HepG2 (cell line): ENCODE results near the gene SLC25A22. TPM values are rescaled to one million over a fixed set of nuclear protein-coding genes. Genes with fewer than 3 reads are reported as not detected.

Experiments used
- ARNT2 ChIP-seq: sonication (generic); formaldehyde crosslinking; IDR thresholded peaks from 2 replicates; pipeline ENCODE4 v1.8.0; 2022; ENCODE audit warnings: mild to moderate bottlenecking, low read depth, missing genetic modification reagents, moderate library complexity
- DNMT1 ChIP-seq: sonication (generic); formaldehyde crosslinking; IDR thresholded peaks from 2 replicates; pipeline ENCODE4 v1.5.1; 2020; ENCODE audit warnings: mild to moderate bottlenecking, missing genetic modification reagents
- FOXM1 ChIP-seq: sonication (generic); formaldehyde crosslinking; IDR thresholded peaks from 2 replicates; pipeline ENCODE4 v1.5.0; 2020; ENCODE audit warnings: missing genetic modification reagents
- FOXO1 ChIP-seq: sonication (generic); formaldehyde crosslinking; IDR thresholded peaks from 2 replicates; pipeline ENCODE4 v1.4.0; 2020; ENCODE audit warnings: missing genetic modification reagents
- MAZ ChIP-seq, 2 experiments: sonication (generic) in 1 of 2; formaldehyde crosslinking in 1 of 2; IDR thresholded peaks; 2 replicates each; pipeline versions ENCODE4 v1.5.0 to v1.6.1; 2012 to 2020; ENCODE audit warnings: low read depth in 2 of 2, mild to moderate bottlenecking in 2 of 2, borderline replicate concordance in 1 of 2, improper control_type of control experiment in 1 of 2, low read length in 1 of 2, missing genetic modification reagents in 1 of 2, moderate library complexity in 1 of 2
- NFRKB ChIP-seq: fragments of 450-650 bp; IDR thresholded peaks from 2 replicates; pipeline ENCODE4 v1.6.1; 2017
- NR2F1 ChIP-seq, 2 experiments: fragments of 450-650 bp in 1 of 2; formaldehyde crosslinking in 1 of 2; IDR thresholded peaks; 2 replicates each; pipeline versions ENCODE4 v1.5.0 to v1.6.1; 2016 to 2020; ENCODE audit warnings: mild to moderate bottlenecking in 1 of 2, missing compliant biosample characterization in 1 of 2, missing genetic modification reagents in 1 of 2, moderate library complexity in 1 of 2
- PHF8 ChIP-seq: sonication (generic); formaldehyde crosslinking; IDR thresholded peaks from 2 replicates; pipeline ENCODE4 v1.5.0; 2020; ENCODE audit warnings: missing genetic modification reagents
- SALL2 ChIP-seq: sonication (generic); formaldehyde crosslinking; IDR thresholded peaks from 2 replicates; pipeline ENCODE4 v1.8.1; 2023; ENCODE audit warnings: mild to moderate bottlenecking, missing genetic modification reagents, inconsistent platforms
- TFDP1 ChIP-seq: IDR thresholded peaks from 2 replicates; pipeline ENCODE4 v1.6.1; 2016; ENCODE audit warnings: missing compliant biosample characterization, missing genetic modification reagents, borderline replicate concordance
- TGIF2 ChIP-seq: IDR thresholded peaks from 2 replicates; pipeline ENCODE4 v1.6.1; 2016; ENCODE audit warnings: control low read depth, missing compliant biosample characterization
- TMF1 ChIP-seq: sonication (generic); formaldehyde crosslinking; IDR thresholded peaks from 2 replicates; pipeline ENCODE4 v1.8.1; 2022; ENCODE audit warnings: low read depth, missing genetic modification reagents
- ZNF232 ChIP-seq: sonication (generic); formaldehyde crosslinking; IDR thresholded peaks from 2 replicates; pipeline ENCODE4 v1.4.0; 2020; ENCODE audit warnings: missing genetic modification reagents, borderline replicate concordance
- ZNF281 ChIP-seq: sonication (generic); formaldehyde crosslinking; IDR thresholded peaks from 2 replicates; pipeline ENCODE4 v1.4.0; 2020; ENCODE audit warnings: missing genetic modification reagents, borderline replicate concordance
- ZNF557 ChIP-seq: sonication (generic); formaldehyde crosslinking; IDR thresholded peaks from 2 replicates; pipeline ENCODE4 v1.4.0; 2020; ENCODE audit warnings: missing genetic modification reagents
- ZNF563 ChIP-seq: sonication (generic); formaldehyde crosslinking; IDR thresholded peaks from 2 replicates; pipeline ENCODE4 v1.8.0; 2022; ENCODE audit warnings: mild to moderate bottlenecking, moderate library complexity, missing genetic modification reagents
- ZNF780A ChIP-seq: sonication (generic); formaldehyde crosslinking; IDR thresholded peaks from 2 replicates; pipeline ENCODE4 v1.8.0; 2022; ENCODE audit warnings: mild to moderate bottlenecking, missing genetic modification reagents, moderate library complexity
- polyA plus RNA-seq, 8 experiments: library from polyadenylated mRNA; depleted of rRNA in 3 of 8; stranded (reverse) in 7 of 8; unstranded in 1 of 8; fragments of >200 nt; fragmentation: Illumina TruSeq in 4 of 8; extraction: Trizol in 4 of 8; gene quantifications; 2 replicates each; pipeline versions ENCODE4 v1.2.1 to v1.2.3, GENCODE V29; 2011 to 2016; ENCODE audit warnings: low read depth in 4 of 8, missing spikeins in 1 of 8, mixed read lengths in 1 of 8; ENCODE audit not compliant: insufficient read depth in 1 of 8
- total RNA-seq, 5 experiments: library from RNA; depleted of rRNA; stranded (reverse); fragments of >200 nt; fragmentation: Illumina TruSeq; extraction: Trizol; gene quantifications; 2 replicates each; pipeline ENCODE4 v1.2.3, GENCODE V29; 2016; ENCODE audit warnings: low read depth in 1 of 5
- TF ChIP-seq, protein P1 (sequence below), 2 experiments: sonication (generic) in 1 of 2; formaldehyde crosslinking in 1 of 2; IDR thresholded peaks; 2 replicates each; pipeline versions ENCODE4 v1.4.0 to v1.6.1; 2016 to 2020; ENCODE audit warnings: borderline replicate concordance in 1 of 2, low read depth in 1 of 2, mild to moderate bottlenecking in 1 of 2, missing genetic modification reagents in 1 of 2
- TF ChIP-seq, protein P2 (sequence below): sonication (generic); formaldehyde crosslinking; IDR thresholded peaks from 2 replicates; pipeline ENCODE4 v1.4.0; 2020; ENCODE audit warnings: low read depth, mild to moderate bottlenecking, missing genetic modification reagents

Gene SLC25A22
- total and polyA plus RNA-seq, 2 of the 13 experiments (the other 11 are each of a cell fraction or from before 2014, with no cell fraction given), result 12.4 to 19.2 TPM

- peak; percentile 45; the same call in 1 of the 2 replicates for TF ChIP-seq ZNF232 (CRISPR knock-in tag)
- TF ChIP-seq MAZ (IDR thresholded peaks at IDR 0.05; ENCODE audit: borderline replicate concordance, low read depth, low read length), result 0 out of 2 replicates have a peak, but pooled peaks have one; percentile 49
- peak; percentile 79 for TF ChIP-seq MAZ (CRISPR knock-in tag; IDR thresholded peaks at IDR 0.05; ENCODE audit: low read depth)
- peak; percentile 82 for TF ChIP-seq PHF8 (CRISPR knock-in tag)
- TF ChIP-seq ZNF281 (CRISPR knock-in tag), result no peak
- TF ChIP-seq ZNF563 (CRISPR knock-in tag), result peak; percentile 82
- peak; percentile 91 for TF ChIP-seq ARNT2 (CRISPR knock-in tag)
- TF ChIP-seq DNMT1 (CRISPR knock-in tag), result 0 out of 2 replicates have a peak, but pooled peaks have one; percentile 40
- TF ChIP-seq ZNF557 (CRISPR knock-in tag), result no peak
- TF ChIP-seq ZNF780A (CRISPR knock-in tag), result no peak; the same call in 1 of the 2 replicates
- TF ChIP-seq, protein P1, sequence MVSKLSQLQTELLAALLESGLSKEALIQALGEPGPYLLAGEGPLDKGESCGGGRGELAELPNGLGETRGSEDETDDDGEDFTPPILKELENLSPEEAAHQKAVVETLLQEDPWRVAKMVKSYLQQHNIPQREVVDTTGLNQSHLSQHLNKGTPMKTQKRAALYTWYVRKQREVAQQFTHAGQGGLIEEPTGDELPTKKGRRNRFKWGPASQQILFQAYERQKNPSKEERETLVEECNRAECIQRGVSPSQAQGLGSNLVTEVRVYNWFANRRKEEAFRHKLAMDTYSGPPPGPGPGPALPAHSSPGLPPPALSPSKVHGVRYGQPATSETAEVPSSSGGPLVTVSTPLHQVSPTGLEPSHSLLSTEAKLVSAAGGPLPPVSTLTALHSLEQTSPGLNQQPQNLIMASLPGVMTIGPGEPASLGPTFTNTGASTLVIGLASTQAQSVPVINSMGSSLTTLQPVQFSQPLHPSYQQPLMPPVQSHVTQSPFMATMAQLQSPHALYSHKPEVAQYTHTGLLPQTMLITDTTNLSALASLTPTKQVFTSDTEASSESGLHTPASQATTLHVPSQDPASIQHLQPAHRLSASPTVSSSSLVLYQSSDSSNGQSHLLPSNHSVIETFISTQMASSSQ (IDR thresholded peaks at IDR 0.05; ENCODE audit: low read depth), result no peak
- TF ChIP-seq, protein P1 (CRISPR knock-in tag; IDR thresholded peaks at IDR 0.05; ENCODE audit: borderline replicate concordance), result peak; percentile 66; the same call in 1 of the 2 replicates
- TF ChIP-seq TGIF2 (CRISPR knock-in tag), result peak; percentile 99
- peak; percentile 83 for TF ChIP-seq TMF1 (CRISPR knock-in tag)
- no peak; a peak in 1 of 4 replicates for TF ChIP-seq NR2F1 (CRISPR knock-in tag; IDR thresholded peaks at IDR 0.05)
- TF ChIP-seq SALL2 (CRISPR knock-in tag), result peak; percentile 88
- TF ChIP-seq FOXM1 (CRISPR knock-in tag), result no peak
- TF ChIP-seq, protein P2, sequence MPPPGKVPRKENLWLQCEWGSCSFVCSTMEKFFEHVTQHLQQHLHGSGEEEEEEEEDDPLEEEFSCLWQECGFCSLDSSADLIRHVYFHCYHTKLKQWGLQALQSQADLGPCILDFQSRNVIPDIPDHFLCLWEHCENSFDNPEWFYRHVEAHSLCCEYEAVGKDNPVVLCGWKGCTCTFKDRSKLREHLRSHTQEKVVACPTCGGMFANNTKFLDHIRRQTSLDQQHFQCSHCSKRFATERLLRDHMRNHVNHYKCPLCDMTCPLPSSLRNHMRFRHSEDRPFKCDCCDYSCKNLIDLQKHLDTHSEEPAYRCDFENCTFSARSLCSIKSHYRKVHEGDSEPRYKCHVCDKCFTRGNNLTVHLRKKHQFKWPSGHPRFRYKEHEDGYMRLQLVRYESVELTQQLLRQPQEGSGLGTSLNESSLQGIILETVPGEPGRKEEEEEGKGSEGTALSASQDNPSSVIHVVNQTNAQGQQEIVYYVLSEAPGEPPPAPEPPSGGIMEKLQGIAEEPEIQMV, result 0 out of 2 replicates have a peak, but pooled peaks have one; percentile 10
- TF ChIP-seq NFRKB, result no peak
- TF ChIP-seq TFDP1 (CRISPR knock-in tag), result peak; percentile 84; the same call in 1 of the 2 replicates
- TF ChIP-seq FOXO1 (CRISPR knock-in tag), result no peak
These were observed 44.4 kb upstream of the SLC25A22 start, which contains the start of the genes POLR2L and TSPAN4 (continued) for GRCh38 chr11:842370-843002.
